Fibroblast of villous mesenchyme (primary cell): ENCODE measurements around the gene TNP1. TPM values are rescaled to one million over a fixed set of nuclear protein-coding genes. Genes with fewer than 3 reads are reported as not detected.
A peak's percentile ranks its signal among the peaks of the same experiment; 100 is the strongest.

ENCODE experiments used
- DNase-seq: peaks from one replicate; pipeline ENCODE4 v3.0.0-alpha.2; 2010; ENCODE audit warnings: low read depth
- H3K4me3 ChIP-seq: 2 replicates; pipeline ENCODE4 v1.5.1; 2011; ENCODE audit warnings: low read depth, mild to moderate bottlenecking, low read length
- CTCF ChIP-seq: IDR thresholded peaks from 2 replicates; pipeline ENCODE4 v1.5.1; 2012; ENCODE audit warnings: low read depth, mild to moderate bottlenecking, low read length; ENCODE audit not compliant: insufficient read depth
- total RNA-seq: library from RNA; depleted of rRNA; stranded (reverse); fragments of >200 nt; gene quantifications from 2 replicates; pipeline ENCODE4 v1.2.3, GENCODE V29; 2012

TNP1 gene
- total RNA-seq, 1 donor = not detected

- peak; percentile 7 for DNase-seq
- no peak overlapping the region for H3K4me3 ChIP-seq
- TF ChIP-seq CTCF = no peak
Observed at GRCh38 chr2:216850665-216851322, 9.1 kb downstream of the TNP1 start.

- H3K4me3 ChIP-seq = no peak overlapping the region
- DNase-seq = no peak
- TF ChIP-seq CTCF = no peak
Observed at GRCh38 chr2:216849987-216850386, 9.9 kb downstream of the TNP1 start.

GRCh38 chr2:216845426-216845825 is 14.4 kb downstream of the TNP1 start:
- H3K4me3 ChIP-seq = no peak overlapping the region
- no peak for TF ChIP-seq CTCF
- no peak for DNase-seq

DNA sequence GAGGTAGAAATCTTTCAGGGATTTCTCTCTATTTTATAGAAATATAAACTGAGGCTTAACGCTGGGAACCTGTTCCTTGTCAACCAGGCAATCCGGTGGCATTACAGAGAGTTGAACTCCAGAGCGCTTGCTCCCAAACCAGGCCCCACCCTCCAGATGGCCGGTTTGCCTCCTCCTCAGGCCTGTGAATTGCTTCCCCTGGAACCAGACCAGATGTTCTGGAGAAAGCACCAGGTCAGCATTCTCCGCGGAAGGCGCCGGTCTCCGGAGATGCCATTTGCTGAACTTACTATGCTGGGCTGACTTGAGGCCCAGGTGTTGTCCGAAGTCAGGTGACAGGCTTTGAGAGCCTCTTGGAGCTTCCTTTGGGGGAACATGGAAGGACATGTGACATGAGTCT is 17.2 kb downstream of the TNP1 start:
- TF ChIP-seq CTCF = no peak
- H3K4me3 ChIP-seq = no peak overlapping the region
- peak; percentile 52 for DNase-seq

- DNase-seq = no peak
- no peak for TF ChIP-seq CTCF
- H3K4me3 ChIP-seq = no peak overlapping the region
Observed at GRCh38 chr2:216839688-216840087, 20.2 kb downstream of the TNP1 start.

DNA sequence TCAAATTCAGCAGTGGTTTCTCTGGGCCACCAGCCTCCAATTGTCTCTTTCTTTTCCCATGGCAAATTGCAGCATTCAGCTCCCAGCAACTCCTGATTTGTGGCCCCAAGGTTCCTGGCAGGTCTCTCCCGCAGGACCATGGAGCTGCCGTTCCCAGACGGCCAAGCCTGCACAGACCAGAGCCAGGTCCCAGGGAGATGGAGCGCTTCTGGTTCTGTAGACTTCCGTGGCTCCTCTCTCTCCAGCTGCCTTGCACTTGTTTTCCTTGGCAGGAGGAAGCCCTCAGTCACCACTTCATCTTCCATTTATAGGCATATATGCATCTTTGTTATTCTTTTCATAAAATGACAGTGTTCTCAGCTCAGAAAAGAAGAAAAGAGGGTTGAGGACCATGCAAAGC is 21.7 kb downstream of the TNP1 start:
- no peak overlapping the region for H3K4me3 ChIP-seq
- DNase-seq = no peak
- TF ChIP-seq CTCF = no peak

GRCh38 chr2:216837740-216838139 is 22.1 kb downstream of the TNP1 start:
- no peak for DNase-seq
- TF ChIP-seq CTCF = no peak

More at GRCh38 chr2:216837740-216838139, 22.1 kb downstream of the TNP1 start:
- H3K4me3 ChIP-seq = no peak overlapping the region
